HepG2 (cell line): Measurements from ENCODE around the gene BRAP. TPM values are rescaled to one million over a fixed set of nuclear protein-coding genes. Genes with fewer than 3 reads are reported as not detected.
A peak's percentile ranks its signal among the peaks of the same experiment; 100 is the strongest.

ENCODE experiments used
- ATAC-seq: fragments of 200-7000 bp; cut with Tn5 transposase; 3 replicates; pipeline ENCODE4 v1.9.1; 2020; ENCODE audit warnings: mild to moderate bottlenecking, moderate library complexity
- Bru-seq: library from RNA; stranded (reverse); fragments of 400-500 nt; gene quantifications from one replicate; lab custom pipeline; 2021; lab: Mats Ljungman, UMichigan
- BruChase-seq, 2 experiments: library from RNA; stranded (reverse); fragments of 400-500 nt; gene quantifications; one replicate each; lab custom pipeline; 2021; lab: Mats Ljungman, UMichigan
- BruUV-seq: library from RNA; stranded (reverse); fragments of 400-500 nt; replicated peaks from 2 replicates; lab custom pipeline; 2021; lab: Mats Ljungman, UMichigan
- CTCF ChIA-PET: fragments of 300-600 bp; formaldehyde crosslinking; extraction: SDS; loops from one replicate; lab custom pipeline; 2021; ENCODE audit warnings: low total read pairs, inconsistent platforms, low intra/inter-chr PET ratio; lab: Yijun Ruan, JAX
- POLR2A ChIA-PET: fragments of 350-600 bp; sonication (Branson Sonifier 250); formaldehyde crosslinking; loops from one replicate; lab custom pipeline; 2020; ENCODE audit warnings: antibody characterized with exemption, inconsistent platforms; lab: Yijun Ruan, JAX
- DNase-seq: peaks from one replicate; pipeline ENCODE4 v3.0.0-alpha.2; 2015; ENCODE audit warnings: low spot score
- FAIRE-seq: peaks from 3 replicates; lab custom pipeline; 2011; peaks lifted over from hg19 to GRCh38; lab: Jason Lieb, UNC
- H2AFZ ChIP-seq: one replicate; pipeline ENCODE4 v1.6.1; 2011; ENCODE audit warnings: low read length, inconsistent platforms
- H3K27ac ChIP-seq: fragments of 300-600 bp; 3 replicates; pipeline ENCODE4 v1.8.0; 2011; ENCODE audit warnings: mixed run types, mild to moderate bottlenecking, mixed read lengths, low read length, inconsistent platforms; ENCODE audit not compliant: insufficient read depth; ENCODE audit errors: extremely low read length
- H3K27me3 ChIP-seq, 2 experiments: fragments of 200-600 bp in 1 of 2; 2 replicates in 1 of 2; 3 replicates in 1 of 2; pipeline versions ENCODE4 v1.6.0 to v1.8.0; 2011; ENCODE audit warnings: low read length in 2 of 2, mild to moderate bottlenecking in 2 of 2, moderate library complexity in 2 of 2, inconsistent platforms in 1 of 2; ENCODE audit not compliant: insufficient read depth in 2 of 2, control insufficient read depth in 1 of 2
- H3K36me3 ChIP-seq, 2 experiments: fragments of 200-600 bp in 1 of 2; replicated peaks in 1 of 2; 2 replicates in 1 of 2; 3 replicates in 1 of 2; pipeline versions ENCODE4 v1.5.1 to v1.8.0; 2011; ENCODE audit warnings: low read length in 2 of 2, inconsistent platforms in 1 of 2; ENCODE audit not compliant: insufficient read depth in 2 of 2, control insufficient read depth in 1 of 2
- H3K4me1 ChIP-seq: 2 replicates; pipeline ENCODE4 v1.5.1; 2012; ENCODE audit warnings: low read length, inconsistent platforms; ENCODE audit not compliant: insufficient read depth
- H3K4me2 ChIP-seq: 2 replicates; pipeline ENCODE4 v1.6.0; 2011; ENCODE audit warnings: low read depth, low read length, inconsistent platforms
- H3K4me3 ChIP-seq, 3 experiments: fragments of 200-600 bp in 1 of 3; sonication (generic), shearing (Covaris generic) in 1 of 3; replicated peaks in 1 of 3; 2 replicates each; pipeline ENCODE4 v1.5.1; 2011 to 2016; ENCODE audit warnings: low read length in 3 of 3, inconsistent platforms in 2 of 3, low read depth in 2 of 3, mild to moderate bottlenecking in 2 of 3, control low read depth in 1 of 3, mixed read lengths in 1 of 3; ENCODE audit not compliant: insufficient read depth in 1 of 3
- H3K79me2 ChIP-seq: one replicate; pipeline ENCODE4 v1.6.1; 2011; ENCODE audit warnings: low read length, inconsistent platforms; ENCODE audit not compliant: insufficient read depth
- H3K9ac ChIP-seq: 2 replicates; pipeline ENCODE4 v1.6.0; 2011; ENCODE audit warnings: mild to moderate bottlenecking, low read depth, low read length, inconsistent platforms; ENCODE audit not compliant: insufficient read depth
- H3K9me3 ChIP-seq: 2 replicates; pipeline ENCODE4 v1.5.1; 2012; ENCODE audit warnings: mild to moderate bottlenecking, low read length
- H4K20me1 ChIP-seq: 2 replicates; pipeline ENCODE4 v1.6.0; 2011; ENCODE audit warnings: inconsistent platforms, mild to moderate bottlenecking, low read length, moderate library complexity; ENCODE audit not compliant: insufficient read depth
- AKNA ChIP-seq: sonication (generic); formaldehyde crosslinking; IDR thresholded peaks from 2 replicates; pipeline ENCODE4 v1.4.0; 2020; ENCODE audit warnings: missing genetic modification reagents, borderline replicate concordance
- EED ChIP-seq: sonication (generic); formaldehyde crosslinking; IDR thresholded peaks from 2 replicates; pipeline ENCODE4 v1.5.0; 2020; ENCODE audit warnings: mild to moderate bottlenecking, missing genetic modification reagents
- KLF9 ChIP-seq: IDR thresholded peaks from 2 replicates; pipeline ENCODE4 v1.6.1; 2016; ENCODE audit warnings: low read depth
- POLR2AphosphoS5 ChIP-seq: IDR thresholded peaks from 2 replicates; pipeline ENCODE4 v1.6.1; 2012; ENCODE audit warnings: low read depth, low read length
- PRPF4 ChIP-seq: fragments of 200-400 bp; formaldehyde crosslinking; IDR thresholded peaks from 2 replicates; pipeline ENCODE4 v1.6.1; 2016; ENCODE audit warnings: low read length, low read depth; ENCODE audit not compliant: poor library complexity, severe bottlenecking
- SP5 ChIP-seq: IDR thresholded peaks from 2 replicates; pipeline ENCODE4 v1.6.1; 2016; ENCODE audit warnings: low read depth, borderline replicate concordance
- ZBTB8A ChIP-seq: sonication (generic); formaldehyde crosslinking; IDR thresholded peaks from 2 replicates; pipeline ENCODE4 v1.4.0; 2020; ENCODE audit warnings: mild to moderate bottlenecking, low read depth, missing genetic modification reagents, borderline replicate concordance
- ZNF3 ChIP-seq: IDR thresholded peaks from 2 replicates; pipeline ENCODE4 v1.7.0; 2017; ENCODE audit warnings: inconsistent platforms
- ZNF335 ChIP-seq: sonication (generic); formaldehyde crosslinking; IDR thresholded peaks from 2 replicates; pipeline ENCODE4 v1.4.0; 2020; ENCODE audit warnings: missing genetic modification reagents
- WGBS: methylation state at CpG from one replicate; pipeline ENCODE4 v1.1.6; 2017; ENCODE audit warnings: low lambda C conversion rate; 5-methylcytosine and 5-hydroxymethylcytosine counted together
- in situ Hi-C: cut with HindIII; loops from 2 replicates; pipeline ENCODE4 v1.10.0; 2017; ENCODE audit warnings: low pct_unique_long_range_greater_than_20kb; ENCODE audit not compliant: extremely low pct_ligation_motif_present
- intact Hi-C: fragments of 100-400 bp; cut with micrococcal nuclease; formaldehyde crosslinking; loops from one replicate; pipeline ENCODE4 v1.10.0; 2022; ENCODE audit not compliant: unreplicated experiment
- long read RNA-seq, 2 experiments: library from RNA in 1 of 2; library from polyadenylated mRNA in 1 of 2; stranded (forward) in 1 of 2; unstranded in 1 of 2; transcript quantifications; one replicate each; pipeline ENCODE4 v2.0.0, GENCODE V29; 2019 to 2022
- polyA minus RNA-seq, 3 experiments: library from RNA; depleted of rRNA, polyadenylated mRNA; stranded (reverse); fragments of >200 nt; gene quantifications; 2 replicates each; pipeline ENCODE4 v1.2.3, GENCODE V29; 2011; ENCODE audit warnings: low replicate concordance in 1 of 3
- polyA plus RNA-seq, 8 experiments: library from polyadenylated mRNA; depleted of rRNA in 3 of 8; stranded (reverse) in 7 of 8; unstranded in 1 of 8; fragments of >200 nt; fragmentation: Illumina TruSeq in 4 of 8; extraction: Trizol in 4 of 8; gene quantifications; 2 replicates each; pipeline versions ENCODE4 v1.2.1 to v1.2.3, GENCODE V29; 2011 to 2016; ENCODE audit warnings: low read depth in 4 of 8, missing spikeins in 1 of 8, mixed read lengths in 1 of 8; ENCODE audit not compliant: insufficient read depth in 1 of 8
- total RNA-seq, 5 experiments: library from RNA; depleted of rRNA; stranded (reverse); fragments of >200 nt; fragmentation: Illumina TruSeq; extraction: Trizol; gene quantifications; 2 replicates each; pipeline ENCODE4 v1.2.3, GENCODE V29; 2016; ENCODE audit warnings: low read depth in 1 of 5
- TF ChIP-seq, protein P1 (sequence below): IDR thresholded peaks from 2 replicates; pipeline ENCODE4 v1.6.1; 2016; ENCODE audit warnings: low read depth

BRAP gene
- 15.4 and 18.3 TPM in 2 replicates for total RNA-seq (2016; rRNA removed; fragmentation: Illumina TruSeq; extraction: Trizol)
- total RNA-seq (2016; cell fraction: cytosol; rRNA removed; fragmentation: Illumina TruSeq; extraction: Trizol; ENCODE audit: low read depth): 9.1 and 9.3 TPM in 2 replicates
- total RNA-seq (2016; cell fraction: insoluble cytoplasmic fraction; rRNA removed; fragmentation: Illumina TruSeq; extraction: Trizol): 15.3 and 17.4 TPM in 2 replicates
- 11.0 and 11.6 TPM in 2 replicates for total RNA-seq (2016; cell fraction: membrane; rRNA removed; fragmentation: Illumina TruSeq; extraction: Trizol)
- 7.4 and 9.6 TPM in 2 replicates for total RNA-seq (2016; cell fraction: nucleus; rRNA removed; fragmentation: Illumina TruSeq; extraction: Trizol)
- polyA plus RNA-seq (2011; rRNA removed): 8.1 TPM in 2 replicates
- polyA plus RNA-seq (2011; cell fraction: cytosol; rRNA removed): 7.1 and 9.2 TPM in 2 replicates
- polyA plus RNA-seq (2011; cell fraction: nucleus; rRNA removed): 3.7 and 5.1 TPM in 2 replicates
- 7.4 and 7.7 TPM in 2 replicates for polyA plus RNA-seq (2012)
- 4.6 and 4.9 TPM in 2 replicates for polyA plus RNA-seq (2016; cell fraction: cytosol; fragmentation: Illumina TruSeq; extraction: Trizol; ENCODE audit: low read depth)
- polyA plus RNA-seq (2016; cell fraction: insoluble cytoplasmic fraction; fragmentation: Illumina TruSeq; extraction: Trizol; ENCODE audit: low read depth): 16.9 and 18.1 TPM in 2 replicates
- polyA plus RNA-seq (2016; cell fraction: membrane; fragmentation: Illumina TruSeq; extraction: Trizol; ENCODE audit: low read depth): 6.8 and 7.2 TPM in 2 replicates
- polyA plus RNA-seq (2016; cell fraction: nucleus; fragmentation: Illumina TruSeq; extraction: Trizol; ENCODE audit: insufficient read depth, low read depth): 12.3 and 12.5 TPM in 2 replicates
- polyA minus RNA-seq (2011; rRNA and poly(A)+ RNA removed; ENCODE audit: low replicate concordance): 11.3 and 27.4 TPM in 2 replicates
- 8.6 and 10.2 TPM in 2 replicates for polyA minus RNA-seq (2011; cell fraction: cytosol; rRNA and poly(A)+ RNA removed)
- polyA minus RNA-seq (2011; cell fraction: nucleus; rRNA and poly(A)+ RNA removed): 11.1 and 13.4 TPM in 2 replicates
- percentile 66 among the genes with signal in this experiment for Bru-seq, nascent RNA
- BruChase-seq, experiment 1, labeled RNA remaining after a 6-hour chase: percentile 70 among the genes with signal in this experiment
- percentile 67 among the genes with signal in this experiment for BruChase-seq, experiment 2, labeled RNA remaining after a 2-hour chase
- long read RNA-seq, experiment 1, full-length matches to known transcripts: 14 of 22 reads
- long read RNA-seq, experiment 1, partial matches to known transcripts: 3 of 22 reads
- long read RNA-seq, experiment 1, other reads (novel, unspliced or antisense): 5 of 22 reads
- long read RNA-seq, experiment 2, full-length matches to known transcripts: 14 of 34 reads
- long read RNA-seq, experiment 2, partial matches to known transcripts: 7 of 34 reads
- long read RNA-seq, experiment 2, other reads (novel, unspliced or antisense): 13 of 34 reads

DNA sequence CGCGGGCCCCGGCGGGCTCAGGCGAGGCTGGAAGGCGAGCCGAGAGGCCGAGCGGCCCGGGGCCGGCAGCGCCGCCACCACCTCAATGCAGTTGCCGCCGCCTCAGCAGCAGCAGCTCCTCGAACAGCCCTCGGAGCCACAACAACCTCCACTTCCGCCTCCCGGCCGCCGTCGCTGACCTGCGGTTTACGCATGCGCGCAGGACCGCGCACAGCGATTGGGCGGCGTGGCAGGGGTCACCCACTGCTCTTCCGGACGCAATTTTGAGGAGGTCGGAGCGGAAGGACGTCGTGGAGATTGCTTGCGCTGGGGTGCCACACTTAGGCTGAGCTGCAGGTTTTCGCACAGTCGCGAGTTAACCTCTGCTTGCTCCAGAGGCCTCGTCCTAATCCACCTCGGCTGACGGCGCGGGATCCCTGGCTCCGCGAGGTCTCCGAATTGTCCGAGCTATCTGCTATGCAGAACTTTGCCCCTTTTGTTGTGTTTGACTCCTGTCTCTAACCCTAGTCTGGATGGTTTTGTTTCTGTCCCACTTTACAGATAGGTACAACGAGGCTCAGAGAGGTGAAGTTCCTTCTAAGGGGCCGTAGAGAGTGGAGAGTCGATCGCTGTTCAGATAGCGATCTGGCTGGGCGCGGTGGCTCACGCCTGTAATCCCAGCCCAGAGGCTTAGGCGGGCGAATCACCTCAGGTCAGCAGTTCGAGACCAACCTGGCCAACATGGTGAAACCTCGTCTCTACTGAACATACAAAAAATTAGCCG, at the start of gene BRAP, which contains the start of gene ACAD10:
TSS of gene BRAP (minus strand) at position 146 of the 763 bp plus-strand sequence. CDS start 164 bp downstream, outside the sequence.
TSS of gene ACAD10 (plus strand) at position 243 of the 763 bp plus-strand sequence. CDS start 6,657 bp downstream, outside the sequence.
- FAIRE-seq: peak; percentile 63
- under 1% methylated on average over 26 of the region's 63 CpGs for WGBS
- Histone ChIP-seq H3K4me3 (peak within 1 kb of the TSS; percentile 87 to 97 (median 89)), H3K4me2 (peak within 1 kb of the TSS; percentile 96), H2AFZ (peak within 1 kb of the TSS; percentile 12), H3K9ac (peak within 1 kb of the TSS; percentile 97), H4K20me1 (no peaks in the 10 kb centered on the region), H3K79me2 (peaks cover 39% of the 10 kb centered on the region), H3K27me3 (peaks cover 0 to 7% of the 10 kb centered on the region in 2 experiments; a peak in 1 of 5 replicates), H3K27ac (peak within 1 kb of the TSS; percentile 93), H3K9me3 (no peaks in the 10 kb centered on the region), H3K36me3 (peaks cover 0 to 20% of the 10 kb centered on the region in 2 experiments; a peak in 3 of 5 replicates), H3K4me1 (peaks cover 26% of the 10 kb centered on the region)
- BruUV-seq: TSS peak; percentile 89
- peak; percentile 89 for DNase-seq
- ChIA-PET CTCF (no interaction called here), POLR2A (interaction anchor here (0.6 to 1.7 kb wide), 16 partner anchors 9 to 440 kb away, joined by 3 to 7 read pairs (median 3); partner anchors contain the start of genes ALDH2, TMEM116 and TRAFD1)
- in situ Hi-C loops: no loop called here
- intact Hi-C loops: no loop called here
- ATAC-seq: peak; percentile 91
- TF ChIP-seq SP5 (CRISPR knock-in tag) (peak; percentile 14; the same call in 1 of the 2 replicates), KLF9 (CRISPR knock-in tag) (0 out of 2 replicates have a peak, but pooled peaks have one; percentile 21), POLR2AphosphoS5 (peak; percentile 95), ZBTB8A (CRISPR knock-in tag) (no peak), PRPF4 (no peak), ZNF3 (CRISPR knock-in tag) (no peak), AKNA (no peak), EED (CRISPR knock-in tag) (no peak), ZNF335 (0 out of 2 replicates have a peak, but pooled peaks have one; percentile 76)
- TF ChIP-seq, protein P1, sequence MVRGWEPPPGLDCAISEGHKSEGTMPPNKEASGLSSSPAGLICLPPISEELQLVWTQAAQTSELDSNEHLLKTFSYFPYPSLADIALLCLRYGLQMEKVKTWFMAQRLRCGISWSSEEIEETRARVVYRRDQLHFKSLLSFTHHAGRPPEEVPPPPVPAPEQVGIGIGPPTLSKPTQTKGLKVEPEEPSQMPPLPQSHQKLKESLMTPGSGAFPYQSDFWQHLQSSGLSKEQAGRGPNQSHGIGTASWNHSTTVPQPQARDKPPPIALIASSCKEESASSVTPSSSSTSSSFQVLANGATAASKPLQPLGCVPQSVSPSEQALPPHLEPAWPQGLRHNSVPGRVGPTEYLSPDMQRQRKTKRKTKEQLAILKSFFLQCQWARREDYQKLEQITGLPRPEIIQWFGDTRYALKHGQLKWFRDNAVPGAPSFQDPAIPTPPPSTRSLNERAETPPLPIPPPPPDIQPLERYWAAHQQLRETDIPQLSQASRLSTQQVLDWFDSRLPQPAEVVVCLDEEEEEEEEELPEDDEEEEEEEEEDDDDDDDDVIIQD (CRISPR knock-in tag): no peak
